Measurements from ENCODE around the gene COBL. TPM values are rescaled to one million over a fixed set of nuclear protein-coding genes. Genes with fewer than 3 reads are reported as not detected.
A peak's percentile ranks its signal among the peaks of the same experiment; 100 is the strongest.

COBL gene
- total and polyA plus RNA-seq, 3 experiments from 2014 or later = not detected

GRCh38 chr7:51175316-51175991 is 141.2 kb downstream of the COBL start:
- H3K36me3 Mint-ChIP-seq = no peaks in the 10 kb centered on the region
- DNase-seq = no peak
- Histone ChIP-seq H3K9me3 (ENCODE audit: low read length) (no peaks in the 10 kb centered on the region), H3K27ac (ENCODE audit: low read depth, low read length) (no peak overlapping the region), H3K4me1 (ENCODE audit: insufficient read depth, low read length) (no peaks in the 10 kb centered on the region), H3K36me3 (ENCODE audit: insufficient read depth, low read length) (no peaks in the 10 kb centered on the region), H3K27me3 (ENCODE audit: insufficient read depth, low read length, poor library complexity, severe bottlenecking) (no peaks in the 10 kb centered on the region), H3K4me3 (ENCODE audit: low read length) (no peak overlapping the region)
- no peak overlapping the region for H3K4me3 Mint-ChIP-seq
- ChIA-PET POLR2A (no interaction called here), CTCF (interaction anchor here (1.2 to 2.9 kb wide), 3 partner anchors 13 to 15 kb away, joined by 3 to 10 read pairs (median 5); no protein-coding TSS in a partner anchor)
- peaks cover 3 to 26% of the 10 kb centered on the region in 2 donors for H3K27me3 Mint-ChIP-seq
- H3K27ac Mint-ChIP-seq = no peak overlapping the region
- no peaks in the 10 kb centered on the region for H3K9me3 Mint-ChIP-seq
- H3K4me1 Mint-ChIP-seq = no peaks in the 10 kb centered on the region

GRCh38 chr7:51165337-51165736 is 151.3 kb downstream of the COBL start:
- Mint-ChIP-seq H3K9me3 (no peaks in the 10 kb centered on the region), H3K4me1 (peaks cover 0 to 5% (median 1%) of the 10 kb centered on the region in 3 donors), H3K4me3 (no peak overlapping the region), H3K27me3 (peaks cover 5 to 26% of the 10 kb centered on the region in 2 donors), H3K27ac (no peak overlapping the region), H3K36me3 (no peaks in the 10 kb centered on the region)
- H3K27ac ChIP-seq (ENCODE audit: low read depth, low read length) = no peak overlapping the region
- DNase-seq = no peak
- no peaks in the 10 kb centered on the region for H3K27me3 ChIP-seq (ENCODE audit: insufficient read depth, low read length, poor library complexity, severe bottlenecking)
- no peak overlapping the region for H3K4me3 ChIP-seq (ENCODE audit: low read length)
- CTCF ChIA-PET = no interaction called here
- POLR2A ChIA-PET = no interaction called here
- no peaks in the 10 kb centered on the region for H3K9me3 ChIP-seq (ENCODE audit: low read length)
- H3K4me1 ChIP-seq (ENCODE audit: insufficient read depth, low read length) = no peaks in the 10 kb centered on the region
- H3K36me3 ChIP-seq (ENCODE audit: insufficient read depth, low read length) = no peaks in the 10 kb centered on the region

- H3K4me3 ChIP-seq (ENCODE audit: low read length) = no peak overlapping the region
- H3K9me3 ChIP-seq (ENCODE audit: low read length) = no peaks in the 10 kb centered on the region
- H3K4me3 Mint-ChIP-seq = no peak overlapping the region
- H3K27me3 Mint-ChIP-seq = peaks cover 5 to 27% of the 10 kb centered on the region in 2 donors
- H3K27ac Mint-ChIP-seq = no peak overlapping the region
- H3K4me1 Mint-ChIP-seq = peaks cover 0 to 5% (median 1%) of the 10 kb centered on the region in 3 donors
- H3K9me3 Mint-ChIP-seq = no peaks in the 10 kb centered on the region
- H3K36me3 Mint-ChIP-seq = no peaks in the 10 kb centered on the region
- ChIA-PET POLR2A (no interaction called here), CTCF (interaction anchor here (0.8 to 4.7 kb wide), 7 partner anchors 11 to 1070 kb away, joined by 3 to 40 read pairs (median 5); partner anchors contain the start of gene ZPBP)
- peak; percentile 16 to 56 (median 35) for DNase-seq
- no peaks in the 10 kb centered on the region for H3K36me3 ChIP-seq (ENCODE audit: insufficient read depth, low read length)
- H3K4me1 ChIP-seq (ENCODE audit: insufficient read depth, low read length) = no peaks in the 10 kb centered on the region
- H3K27ac ChIP-seq (ENCODE audit: low read depth, low read length) = no peak overlapping the region
- no peaks in the 10 kb centered on the region for H3K27me3 ChIP-seq (ENCODE audit: insufficient read depth, low read length, poor library complexity, severe bottlenecking)
Observed at GRCh38 chr7:51162724-51163329, 153.8 kb downstream of the COBL start.

- ChIA-PET CTCF (interaction anchor here (1.0 to 4.7 kb wide), 7 partner anchors 10 to 1070 kb away, joined by 3 to 40 read pairs (median 8); partner anchors contain the start of gene ZPBP), POLR2A (no interaction called here)
- Mint-ChIP-seq H3K4me3 (no peak overlapping the region), H3K27me3 (peaks cover 5 to 27% of the 10 kb centered on the region in 2 donors), H3K9me3 (no peaks in the 10 kb centered on the region), H3K27ac (no peak overlapping the region), H3K4me1 (peaks cover 0 to 5% (median 1%) of the 10 kb centered on the region in 3 donors), H3K36me3 (no peaks in the 10 kb centered on the region)
- Histone ChIP-seq H3K4me1 (ENCODE audit: insufficient read depth, low read length) (no peaks in the 10 kb centered on the region), H3K9me3 (ENCODE audit: low read length) (no peaks in the 10 kb centered on the region), H3K4me3 (ENCODE audit: low read length) (no peak overlapping the region), H3K27me3 (ENCODE audit: insufficient read depth, low read length, poor library complexity, severe bottlenecking) (no peaks in the 10 kb centered on the region), H3K27ac (ENCODE audit: low read depth, low read length) (no peak overlapping the region), H3K36me3 (ENCODE audit: insufficient read depth, low read length) (no peaks in the 10 kb centered on the region)
- DNase-seq = no peak
Observed at GRCh38 chr7:51161937-51162336, 154.7 kb downstream of the COBL start.

GRCh38 chr7:51160990-51161615 is 155.5 kb downstream of the COBL start:
- Mint-ChIP-seq H3K27me3 (peaks cover 5 to 29% of the 10 kb centered on the region in 2 donors), H3K27ac (no peak overlapping the region), H3K36me3 (no peaks in the 10 kb centered on the region), H3K4me1 (peaks cover 0 to 5% (median 1%) of the 10 kb centered on the region in 3 donors), H3K9me3 (no peaks in the 10 kb centered on the region), H3K4me3 (no peak overlapping the region)
- no peaks in the 10 kb centered on the region for H3K27me3 ChIP-seq (ENCODE audit: insufficient read depth, low read length, poor library complexity, severe bottlenecking)
- H3K27ac ChIP-seq (ENCODE audit: low read depth, low read length) = no peak overlapping the region
- ChIA-PET POLR2A (no interaction called here), CTCF (interaction anchor here (0.9 to 4.7 kb wide), 22 partner anchors 8 to 1072 kb away, joined by 3 to 40 read pairs (median 4); partner anchors contain the start of gene ZPBP)
- DNase-seq = peak; percentile 8 to 50 (median 30)
- no peak overlapping the region for H3K4me3 ChIP-seq (ENCODE audit: low read length)
- H3K4me1 ChIP-seq (ENCODE audit: insufficient read depth, low read length) = no peaks in the 10 kb centered on the region
- no peaks in the 10 kb centered on the region for H3K9me3 ChIP-seq (ENCODE audit: low read length)
- H3K36me3 ChIP-seq (ENCODE audit: insufficient read depth, low read length) = no peaks in the 10 kb centered on the region

- Mint-ChIP-seq H3K4me3 (no peak overlapping the region), H3K4me1 (peaks cover 0 to 5% (median 1%) of the 10 kb centered on the region in 3 donors), H3K9me3 (no peaks in the 10 kb centered on the region), H3K27ac (no peak overlapping the region), H3K36me3 (no peaks in the 10 kb centered on the region), H3K27me3 (peaks cover 5 to 30% of the 10 kb centered on the region in 2 donors)
- Histone ChIP-seq H3K27ac (ENCODE audit: low read depth, low read length) (no peak overlapping the region), H3K9me3 (ENCODE audit: low read length) (no peaks in the 10 kb centered on the region), H3K36me3 (ENCODE audit: insufficient read depth, low read length) (no peaks in the 10 kb centered on the region), H3K4me3 (ENCODE audit: low read length) (no peak overlapping the region), H3K4me1 (ENCODE audit: insufficient read depth, low read length) (no peaks in the 10 kb centered on the region), H3K27me3 (ENCODE audit: insufficient read depth, low read length, poor library complexity, severe bottlenecking) (no peaks in the 10 kb centered on the region)
- DNase-seq = no peak
- ChIA-PET POLR2A (no interaction called here), CTCF (interaction anchor here (0.9 to 4.7 kb wide), 20 partner anchors 9 to 1071 kb away, joined by 3 to 40 read pairs (median 4); partner anchors contain the start of gene ZPBP)
Observed at GRCh38 chr7:51160411-51160810, 156.2 kb downstream of the COBL start.

- H3K4me1 ChIP-seq (ENCODE audit: insufficient read depth, low read length) = no peaks in the 10 kb centered on the region
- H3K4me3 Mint-ChIP-seq = no peak overlapping the region
- no peak overlapping the region for H3K27ac Mint-ChIP-seq
- CTCF ChIA-PET = no interaction called here
- no peak overlapping the region for H3K4me3 ChIP-seq (ENCODE audit: low read length)
- H3K4me1 Mint-ChIP-seq = peaks cover 0 to 5% (median 1%) of the 10 kb centered on the region in 3 donors
- no peaks in the 10 kb centered on the region for H3K9me3 ChIP-seq (ENCODE audit: low read length)
- no peak overlapping the region for H3K27ac ChIP-seq (ENCODE audit: low read depth, low read length)
- H3K9me3 Mint-ChIP-seq = no peaks in the 10 kb centered on the region
- H3K27me3 ChIP-seq (ENCODE audit: insufficient read depth, low read length, poor library complexity, severe bottlenecking) = no peaks in the 10 kb centered on the region
- no peak for DNase-seq
- POLR2A ChIA-PET = no interaction called here
- no peaks in the 10 kb centered on the region for H3K36me3 ChIP-seq (ENCODE audit: insufficient read depth, low read length)
- H3K27me3 Mint-ChIP-seq = peaks cover 5 to 26% of the 10 kb centered on the region in 2 donors
- H3K36me3 Mint-ChIP-seq = no peaks in the 10 kb centered on the region
Observed at GRCh38 chr7:51158742-51159445, 157.7 kb downstream of the COBL start.
